HG03097 (cell line): Measurements from ENCODE around the gene CCHCR1.
"Not testable (repeated sequence)": the region's sequence is repeated elsewhere in the genome, so short reads cannot be mapped to it uniquely, and the experiment has no call there.

Source experiments
- ATAC-seq: cut with Tn5 transposase; IDR thresholded peaks from one replicate; pipeline ENCODE4 v1.9.1; 2021; ENCODE audit not compliant: unreplicated experiment, low FRiP score

The CCHCR1 gene, protein sequence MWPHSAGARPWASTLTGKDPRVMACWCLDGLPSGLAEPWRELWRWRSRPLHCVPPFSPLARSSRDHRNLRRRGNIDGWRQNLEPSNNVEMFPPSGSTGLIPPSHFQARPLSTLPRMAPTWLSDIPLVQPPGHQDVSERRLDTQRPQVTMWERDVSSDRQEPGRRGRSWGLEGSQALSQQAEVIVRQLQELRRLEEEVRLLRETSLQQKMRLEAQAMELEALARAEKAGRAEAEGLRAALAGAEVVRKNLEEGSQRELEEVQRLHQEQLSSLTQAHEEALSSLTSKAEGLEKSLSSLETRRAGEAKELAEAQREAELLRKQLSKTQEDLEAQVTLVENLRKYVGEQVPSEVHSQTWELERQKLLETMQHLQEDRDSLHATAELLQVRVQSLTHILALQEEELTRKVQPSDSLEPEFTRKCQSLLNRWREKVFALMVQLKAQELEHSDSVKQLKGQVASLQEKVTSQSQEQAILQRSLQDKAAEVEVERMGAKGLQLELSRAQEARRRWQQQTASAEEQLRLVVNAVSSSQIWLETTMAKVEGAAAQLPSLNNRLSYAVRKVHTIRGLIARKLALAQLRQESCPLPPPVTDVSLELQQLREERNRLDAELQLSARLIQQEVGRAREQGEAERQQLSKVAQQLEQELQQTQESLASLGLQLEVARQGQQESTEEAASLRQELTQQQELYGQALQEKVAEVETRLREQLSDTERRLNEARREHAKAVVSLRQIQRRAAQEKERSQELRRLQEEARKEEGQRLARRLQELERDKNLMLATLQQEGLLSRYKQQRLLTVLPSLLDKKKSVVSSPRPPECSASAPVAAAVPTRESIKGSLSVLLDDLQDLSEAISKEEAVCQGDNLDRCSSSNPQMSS

DNA sequence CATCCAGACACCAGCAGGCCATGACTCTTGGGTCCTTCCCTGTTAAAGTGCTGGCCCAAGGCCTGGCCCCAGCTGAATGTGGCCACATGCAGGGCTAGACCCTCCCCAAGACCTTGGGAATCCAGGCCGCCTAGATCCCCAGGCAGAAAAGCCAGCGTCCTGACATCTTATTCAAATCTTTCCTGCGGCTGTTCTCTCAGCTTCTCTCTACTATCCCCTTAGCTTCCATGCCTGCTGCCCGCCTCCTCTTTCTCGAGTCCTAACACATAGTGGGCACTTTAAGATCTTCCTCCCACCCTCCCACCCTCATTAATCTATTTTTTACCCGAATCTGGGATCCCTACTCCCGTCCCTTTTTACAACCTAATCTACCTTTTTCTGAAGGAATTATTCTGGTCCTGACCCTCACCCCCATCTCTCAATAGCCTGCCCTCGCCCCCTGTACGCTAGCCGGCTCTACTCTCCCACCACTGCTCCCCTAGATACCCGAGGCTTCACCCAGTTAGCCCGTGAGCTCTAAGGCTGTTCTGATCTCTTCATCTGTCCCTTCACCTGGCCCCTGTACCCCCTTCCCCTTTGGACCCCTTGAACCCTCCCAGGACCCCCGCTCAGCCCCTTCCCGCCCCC lies at the start of gene CCHCR1:
TSS of gene CCHCR1 (minus strand) at position 290 of the 627 bp plus-strand sequence. CDS start at position 88, 202 bp downstream.
- no peak for ATAC-seq

DNA sequence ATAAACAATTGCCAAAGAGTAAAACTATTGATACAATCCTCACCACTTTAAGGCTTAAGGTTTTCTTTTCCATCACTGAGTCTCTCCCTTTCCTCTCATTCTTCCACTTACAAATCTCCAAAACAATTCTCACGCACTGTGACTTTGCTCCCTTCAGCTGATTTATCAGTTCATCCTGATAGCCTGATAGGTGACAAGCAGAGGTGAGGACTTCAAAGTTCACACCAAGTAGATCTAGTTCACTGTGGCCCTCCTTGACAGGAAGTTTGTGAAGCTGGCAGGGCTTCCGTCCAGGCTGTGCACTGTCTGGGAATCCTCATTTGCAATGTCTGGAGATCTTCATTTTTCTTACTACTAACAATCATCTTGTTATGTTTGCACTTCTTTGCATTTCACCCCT lies 48.0 kb upstream of the CCHCR1 start:
- ATAC-seq = no peak

DNA sequence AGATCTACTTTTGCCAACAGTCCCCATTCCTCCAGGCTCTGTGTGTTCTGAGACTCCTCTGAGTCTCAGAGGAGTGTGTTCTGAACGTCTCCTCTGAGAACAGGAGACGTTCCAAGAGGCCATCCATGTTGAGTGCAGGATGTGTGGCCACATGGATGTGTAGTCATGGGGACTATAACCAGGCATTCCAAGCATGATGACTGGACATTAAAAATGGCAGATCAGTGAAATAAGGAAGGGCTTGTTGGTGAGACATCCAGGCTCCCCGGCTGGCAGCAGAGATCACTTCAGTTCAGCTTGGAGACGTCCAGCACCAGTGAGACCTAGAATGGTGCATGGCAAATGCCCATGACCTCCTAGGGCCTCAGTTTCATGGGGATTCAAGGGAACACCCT lies 47.1 kb upstream of the CCHCR1 start:
- ATAC-seq = no peak

DNA sequence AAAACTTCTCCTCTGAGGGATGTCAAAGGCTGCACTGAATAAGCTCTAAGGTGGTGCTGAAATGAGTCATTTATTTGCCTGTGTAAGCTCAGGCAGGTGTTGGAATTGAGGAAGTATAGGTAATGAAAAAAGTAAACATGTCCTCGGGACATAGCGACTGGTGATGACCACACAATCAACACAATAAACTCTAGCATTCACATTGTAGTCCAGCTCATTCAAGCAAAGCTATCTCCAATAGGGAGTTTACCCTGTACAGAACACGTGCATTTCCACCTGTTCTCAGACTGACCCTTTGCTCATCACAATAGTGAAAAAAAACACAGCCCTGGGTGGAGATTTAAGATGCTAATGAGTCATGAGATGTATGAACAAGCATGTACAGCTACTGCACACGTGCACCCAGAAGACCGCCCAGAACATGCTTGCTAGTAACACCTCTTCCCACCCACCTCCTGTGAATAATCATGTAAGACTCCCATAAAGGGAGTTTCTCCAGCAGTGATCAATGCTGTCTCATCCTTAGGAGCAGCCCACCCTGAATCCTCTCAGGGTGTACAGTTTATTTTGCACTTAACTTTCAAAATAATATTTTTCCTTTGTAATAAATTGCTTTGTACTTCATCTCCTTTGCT lies 45.9 kb upstream of the CCHCR1 start:
- ATAC-seq = peak; percentile 53

GRCh38 chr6:31202259-31203166 lies 44.9 kb upstream of the CCHCR1 start:
- ATAC-seq = no peak

DNA sequence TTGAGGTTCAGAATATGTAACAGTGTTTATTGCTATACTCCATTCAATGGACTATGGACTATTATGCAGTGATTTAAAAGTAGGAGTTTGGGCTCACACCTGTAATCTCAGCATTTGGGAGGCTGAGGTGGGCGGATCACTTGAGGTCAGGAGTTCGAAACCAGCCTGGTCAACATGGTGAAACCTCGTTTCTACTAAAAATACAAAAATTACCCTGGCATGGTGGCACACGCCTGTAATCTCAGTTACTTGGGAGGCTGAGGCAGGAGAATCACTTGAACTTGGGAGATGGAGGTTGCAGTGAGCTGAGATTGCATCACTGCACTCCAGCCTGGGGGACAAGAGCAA lies 41.5 kb upstream of the CCHCR1 start:
- ATAC-seq = not testable (repeated sequence)

- peak; percentile 57 for ATAC-seq
Measured at GRCh38 chr6:31197559-31198305, 40.1 kb upstream of the CCHCR1 start.

- ATAC-seq = not testable (repeated sequence)
Measured at GRCh38 chr6:31196251-31197022, 38.8 kb upstream of the CCHCR1 start.

DNA sequence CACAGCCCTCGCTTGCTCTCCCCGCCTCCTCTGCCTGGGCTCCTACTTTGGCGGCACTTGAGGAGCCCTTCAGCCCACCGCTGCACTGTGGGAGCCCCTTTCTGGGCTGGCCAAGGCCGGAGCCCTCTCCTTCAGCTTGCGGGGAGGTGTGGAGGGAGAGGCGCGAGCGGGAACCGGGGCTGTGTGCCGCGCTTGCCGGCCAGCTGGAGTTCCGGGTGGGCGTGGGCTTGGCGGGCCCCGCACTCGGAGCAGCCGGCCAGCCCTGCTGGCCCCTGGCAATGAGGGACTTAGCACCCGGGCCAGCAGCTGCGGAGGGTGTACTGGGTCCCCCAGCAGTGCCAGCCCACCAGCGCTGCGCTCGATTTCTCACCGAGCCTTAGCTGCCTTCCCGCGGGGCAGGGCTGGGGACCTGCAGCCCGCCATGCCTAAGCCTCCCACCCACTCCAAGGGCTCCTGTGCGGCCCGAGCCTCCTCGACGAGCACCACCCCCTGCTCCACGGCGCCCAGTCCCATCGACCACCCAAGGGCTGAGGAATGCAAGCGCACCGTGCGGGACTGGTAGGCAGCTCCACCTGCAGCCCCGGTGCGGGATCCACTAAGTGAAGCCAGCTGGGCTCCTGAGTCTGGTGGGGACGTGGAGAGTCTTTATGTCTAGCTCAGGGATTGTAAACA lies 37.8 kb upstream of the CCHCR1 start:
- not testable (repeated sequence) for ATAC-seq

DNA sequence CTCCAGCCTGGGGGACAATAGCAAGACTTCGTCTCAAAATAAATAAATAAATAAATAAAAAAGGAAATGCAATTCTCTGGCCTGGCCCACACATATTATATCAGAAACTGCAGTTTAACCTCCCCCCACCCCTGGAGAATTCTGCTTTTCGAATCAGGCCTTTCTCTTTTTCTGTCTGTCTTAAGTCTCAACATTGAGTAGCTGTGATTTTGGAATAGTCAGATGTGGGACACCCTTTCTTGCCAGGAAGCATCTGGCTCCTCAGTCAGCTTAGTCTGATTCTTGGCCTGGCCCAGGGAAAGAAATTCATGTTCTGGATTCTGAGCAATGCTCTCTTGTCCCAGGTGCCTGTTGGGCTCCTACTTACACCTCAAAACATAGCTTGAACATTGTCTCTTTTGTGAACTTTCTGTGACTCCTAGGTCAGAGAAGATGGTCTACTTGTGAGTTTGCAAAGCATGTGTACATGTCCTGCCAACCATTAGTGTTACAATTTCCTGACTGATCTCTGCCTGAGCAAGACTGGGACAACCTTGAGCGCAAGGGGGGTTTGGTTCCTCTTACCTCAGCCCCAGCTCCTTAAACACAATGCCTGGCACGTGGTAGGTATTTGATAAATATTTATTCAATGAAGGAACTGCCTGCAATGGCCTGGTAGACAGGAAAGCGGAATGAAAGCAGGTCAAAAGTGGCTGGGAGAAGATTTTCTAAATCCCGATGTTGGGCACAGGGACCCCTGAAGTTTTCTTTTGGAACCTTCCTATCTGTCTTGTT lies 36.6 kb upstream of the CCHCR1 start:
- ATAC-seq = no peak

DNA sequence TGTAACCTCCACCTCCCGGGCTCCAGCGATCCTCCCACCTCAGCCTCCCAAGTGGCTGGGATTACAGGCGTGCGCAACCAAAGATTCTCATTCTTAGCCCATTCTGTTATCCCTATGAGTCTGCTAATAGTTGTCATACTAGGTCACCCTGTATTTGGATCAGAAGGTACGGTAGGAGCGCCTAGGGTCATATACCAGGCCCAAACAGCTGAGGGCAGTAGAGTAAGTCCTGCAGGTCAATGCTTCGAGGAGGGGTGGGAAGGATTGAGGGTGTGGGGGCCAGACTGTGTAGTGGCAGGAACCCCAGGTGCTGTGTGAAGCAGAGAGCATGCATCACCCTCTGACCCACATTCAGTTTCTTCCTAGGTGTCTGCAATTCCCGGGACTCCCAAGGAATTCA lies 35.6 kb upstream of the CCHCR1 start:
- ATAC-seq = no peak

GRCh38 chr6:31192431-31193105 lies 35.0 kb upstream of the CCHCR1 start:
- not testable (repeated sequence) for ATAC-seq

DNA sequence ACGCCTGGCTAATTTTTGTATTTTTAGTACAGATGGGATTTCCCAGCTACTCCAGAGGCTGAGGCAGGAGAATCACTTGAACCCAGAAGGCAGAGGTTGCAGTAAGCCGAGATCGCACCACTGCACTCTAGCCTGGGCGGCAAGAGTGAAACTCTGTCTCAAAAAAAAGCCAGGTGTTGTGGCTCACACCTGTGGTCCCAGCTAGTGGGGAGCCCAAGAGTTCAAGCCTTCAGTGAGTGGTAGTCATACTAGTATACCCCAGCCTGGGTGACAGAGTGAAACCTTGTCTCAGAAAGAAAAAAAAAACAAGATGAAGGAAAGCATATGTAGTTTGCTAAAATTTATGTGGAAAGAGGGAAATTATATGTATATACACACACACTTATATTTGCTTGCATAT lies 32.9 kb upstream of the CCHCR1 start:
- ATAC-seq = no peak

- ATAC-seq = not testable (repeated sequence)
Measured at GRCh38 chr6:31189223-31189622, 31.6 kb upstream of the CCHCR1 start.

DNA sequence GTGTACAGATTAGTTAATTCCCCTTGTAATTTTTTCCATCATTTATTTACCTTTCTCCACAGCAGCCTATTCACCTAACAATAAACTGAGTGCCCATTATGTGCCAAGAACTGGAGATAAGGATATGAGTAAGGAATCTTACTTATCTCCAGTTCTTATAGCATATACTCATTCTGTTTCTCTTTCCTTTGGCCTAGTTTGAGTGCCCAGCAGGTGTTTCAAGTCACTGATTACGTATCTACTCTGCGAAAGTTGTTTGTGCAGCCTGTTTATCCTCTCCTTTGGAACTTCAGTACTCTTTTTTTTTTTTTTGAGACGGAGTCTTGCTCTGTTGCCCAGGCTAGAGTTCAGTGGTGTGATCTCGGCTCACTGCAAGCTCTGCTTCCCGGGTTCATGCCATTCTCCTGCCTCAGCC lies 30.2 kb upstream of the CCHCR1 start:
- no peak for ATAC-seq

DNA sequence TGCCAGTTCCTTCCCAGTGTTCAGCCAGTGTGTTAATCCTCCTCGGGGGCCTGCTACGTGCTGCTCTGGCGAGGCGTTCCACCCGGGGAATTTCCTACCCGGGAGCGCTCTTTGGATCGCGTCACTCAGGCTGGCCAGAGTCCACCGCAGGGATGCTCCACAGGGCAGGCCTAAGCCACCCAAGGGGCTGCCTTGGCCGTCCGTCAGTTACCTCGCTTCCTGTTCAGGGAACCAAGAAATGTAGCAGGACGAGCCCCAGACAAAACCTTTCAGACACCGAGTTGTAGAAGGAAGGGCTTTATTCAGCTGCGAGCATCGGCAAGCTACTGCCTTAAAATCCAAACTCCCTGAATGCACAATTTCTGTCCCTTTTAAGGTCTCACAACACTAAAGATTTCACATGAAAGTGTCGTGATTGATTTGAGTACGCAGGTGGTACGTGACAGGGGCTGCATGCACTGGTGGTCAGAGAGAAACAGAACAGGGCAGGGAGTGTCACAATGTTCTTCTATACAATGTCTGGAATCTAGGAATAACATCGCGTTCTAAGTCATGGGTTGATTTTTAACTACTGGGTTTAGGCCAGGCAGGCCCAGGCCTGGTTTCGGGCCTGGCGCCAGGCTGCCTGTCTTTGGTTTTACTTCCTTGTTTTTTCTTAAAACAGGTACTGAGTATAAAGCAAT lies 28.6 kb upstream of the CCHCR1 start:
- ATAC-seq = no peak
